GM23338 (cell line): ENCODE data around the gene BICC1. TPM values are rescaled to one million over a fixed set of nuclear protein-coding genes. Genes with fewer than 3 reads are reported as not detected.

Experiments
- ATAC-seq: fragments of 200-7000 bp; cut with Tn5 transposase; 3 replicates; pipeline ENCODE4 v1.9.1; 2020
- DNase-seq: peaks from one replicate; pipeline ENCODE4 v3.0.0-alpha.2; 2015; ENCODE audit warnings: low spot score
- H2AFZ ChIP-seq: fragments of 200-600 bp; sonication (generic); 2 replicates; pipeline ENCODE4 v1.8.0; 2016; ENCODE audit warnings: antibody characterized with exemption, mild to moderate bottlenecking, moderate library complexity
- H3F3A ChIP-seq: fragments of 200-600 bp; sonication (generic); replicated peaks from 2 replicates; pipeline ENCODE4 v1.8.0; 2017; ENCODE audit warnings: antibody characterized with exemption, mixed run types, low read depth
- H3K27ac ChIP-seq: fragments of 200-600 bp; sonication (generic); 2 replicates; pipeline ENCODE4 v1.6.1; 2016; ENCODE audit warnings: low read depth
- H3K27me3 ChIP-seq: fragments of 200-600 bp; sonication (generic); 2 replicates; pipeline ENCODE4 v1.8.0; 2016; ENCODE audit warnings: mild to moderate bottlenecking, mixed run types, moderate library complexity; ENCODE audit not compliant: insufficient read depth
- H3K36me3 ChIP-seq: fragments of 200-600 bp; sonication (generic); 2 replicates; pipeline ENCODE4 v1.8.0; 2016; ENCODE audit warnings: mild to moderate bottlenecking; ENCODE audit not compliant: insufficient read depth
- H3K4me1 ChIP-seq: fragments of 200-600 bp; sonication (generic); 2 replicates; pipeline ENCODE4 v1.8.0; 2016; ENCODE audit warnings: mild to moderate bottlenecking, moderate library complexity; ENCODE audit not compliant: insufficient read depth
- H3K4me2 ChIP-seq: fragments of 200-600 bp; sonication (generic); 2 replicates; pipeline ENCODE4 v1.7.1; 2017; ENCODE audit warnings: mixed run types
- H3K4me3 ChIP-seq: fragments of 200-600 bp; sonication (generic); 2 replicates; pipeline ENCODE4 v1.6.1; 2016; ENCODE audit warnings: mixed run types
- H3K79me2 ChIP-seq: fragments of 200-600 bp; sonication (generic); replicated peaks from 2 replicates; pipeline ENCODE4 v1.8.0; 2017; ENCODE audit warnings: mild to moderate bottlenecking; ENCODE audit not compliant: insufficient read depth
- H3K9me2 ChIP-seq: fragments of 200-600 bp; sonication (generic); 2 replicates; pipeline ENCODE4 v1.8.0; 2017; ENCODE audit not compliant: insufficient read depth
- H4K20me1 ChIP-seq: fragments of 200-600 bp; sonication (generic); replicated peaks from 2 replicates; pipeline ENCODE4 v1.8.0; 2017; ENCODE audit warnings: mild to moderate bottlenecking; ENCODE audit not compliant: insufficient read depth
- H3K27ac Mint-ChIP-seq: 2 replicates; pipeline ENCODE4 v1.8.0; 2020; ENCODE audit warnings: inconsistent platforms, mild to moderate bottlenecking, moderate library complexity, mixed read lengths
- H3K27me3 Mint-ChIP-seq: 3 replicates; pipeline ENCODE4 v1.8.0; 2022; ENCODE audit warnings: low read depth, mild to moderate bottlenecking, moderate library complexity, mixed read lengths, inconsistent platforms; ENCODE audit not compliant: insufficient read depth, poor library complexity
- H3K36me3 Mint-ChIP-seq: 3 replicates; pipeline ENCODE4 v1.8.0; 2021; ENCODE audit warnings: low read depth, mild to moderate bottlenecking, inconsistent platforms, moderate library complexity, mixed read lengths
- H3K4me1 Mint-ChIP-seq: 3 replicates; pipeline ENCODE4 v1.8.0; 2020; ENCODE audit warnings: mild to moderate bottlenecking, inconsistent platforms, mixed read lengths
- H3K4me3 Mint-ChIP-seq: 3 replicates; pipeline ENCODE4 v1.8.0; 2021; ENCODE audit warnings: moderate library complexity, mild to moderate bottlenecking, inconsistent platforms, mixed read lengths
- H3K9me3 Mint-ChIP-seq: 3 replicates; pipeline ENCODE4 v1.8.0; 2020; ENCODE audit warnings: moderate library complexity, mild to moderate bottlenecking, inconsistent platforms, mixed read lengths
- JUNB ChIP-seq: IDR thresholded peaks from one replicate; pipeline ENCODE4 v1.6.1; 2016; ENCODE audit warnings: antibody characterized with exemption; ENCODE audit not compliant: unreplicated experiment
- STAT1 ChIP-seq: IDR thresholded peaks from one replicate; pipeline ENCODE4 v1.6.1; 2016; ENCODE audit warnings: antibody characterized with exemption; ENCODE audit not compliant: unreplicated experiment
- polyA plus RNA-seq: library from polyadenylated mRNA; unstranded; fragments of >200 nt; fragmentation: Nextera tagmentation; extraction: Ambion mirVana; gene quantifications from 2 replicates; pipeline ENCODE4 v1.2.1, GENCODE V29; 2016
- total RNA-seq: library from RNA; depleted of rRNA; stranded (reverse); fragments of >200 nt; shearing (Covaris generic); gene quantifications from 2 replicates; pipeline ENCODE4 v1.2.3, GENCODE V29; 2014
- TF ChIP-seq, protein P1 (sequence below), 2 experiments: fragments of 200-600 bp in 1 of 2; sonication (generic) in 1 of 2; conservative IDR thresholded peaks; 2 replicates each; pipeline versions ENCODE4 v1.5.1 to v1.6.1; 2016 to 2017; ENCODE audit warnings: antibody characterized with exemption in 2 of 2, low read depth in 2 of 2, mild to moderate bottlenecking in 2 of 2, moderate library complexity in 1 of 2
- TF ChIP-seq, protein P2 (sequence below): IDR thresholded peaks from one replicate; pipeline ENCODE4 v1.6.1; 2018; ENCODE audit warnings: antibody characterized with exemption; ENCODE audit not compliant: unreplicated experiment

BICC1 gene
- total and polyA plus RNA-seq, 2 experiments from 2014 or later, result 1.3 to 2.2 TPM

- TF ChIP-seq, protein P1, sequence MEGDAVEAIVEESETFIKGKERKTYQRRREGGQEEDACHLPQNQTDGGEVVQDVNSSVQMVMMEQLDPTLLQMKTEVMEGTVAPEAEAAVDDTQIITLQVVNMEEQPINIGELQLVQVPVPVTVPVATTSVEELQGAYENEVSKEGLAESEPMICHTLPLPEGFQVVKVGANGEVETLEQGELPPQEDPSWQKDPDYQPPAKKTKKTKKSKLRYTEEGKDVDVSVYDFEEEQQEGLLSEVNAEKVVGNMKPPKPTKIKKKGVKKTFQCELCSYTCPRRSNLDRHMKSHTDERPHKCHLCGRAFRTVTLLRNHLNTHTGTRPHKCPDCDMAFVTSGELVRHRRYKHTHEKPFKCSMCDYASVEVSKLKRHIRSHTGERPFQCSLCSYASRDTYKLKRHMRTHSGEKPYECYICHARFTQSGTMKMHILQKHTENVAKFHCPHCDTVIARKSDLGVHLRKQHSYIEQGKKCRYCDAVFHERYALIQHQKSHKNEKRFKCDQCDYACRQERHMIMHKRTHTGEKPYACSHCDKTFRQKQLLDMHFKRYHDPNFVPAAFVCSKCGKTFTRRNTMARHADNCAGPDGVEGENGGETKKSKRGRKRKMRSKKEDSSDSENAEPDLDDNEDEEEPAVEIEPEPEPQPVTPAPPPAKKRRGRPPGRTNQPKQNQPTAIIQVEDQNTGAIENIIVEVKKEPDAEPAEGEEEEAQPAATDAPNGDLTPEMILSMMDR (conservative IDR thresholded peaks at IDR 0.05; ENCODE audit: low read depth in 2 of 2), result no peak
Observed at GRCh38 chr10:58775960-58776567, 263.4 kb downstream of the BICC1 start (continued).

- Histone ChIP-seq H3F3A (no peaks in the 10 kb centered on the region), H3K4me2 (no peak overlapping the region), H3K4me3 (no peak overlapping the region), H4K20me1 (no peaks in the 10 kb centered on the region), H3K4me1 (no peaks in the 10 kb centered on the region), H3K27ac (no peak overlapping the region), H3K27me3 (no peaks in the 10 kb centered on the region), H3K79me2 (no peaks in the 10 kb centered on the region), H3K36me3 (no peaks in the 10 kb centered on the region), H3K9me2 (no peaks in the 10 kb centered on the region), H2AFZ (no peak overlapping the region)
- H3K4me3 Mint-ChIP-seq, result no peak overlapping the region
- TF ChIP-seq, protein P2, sequence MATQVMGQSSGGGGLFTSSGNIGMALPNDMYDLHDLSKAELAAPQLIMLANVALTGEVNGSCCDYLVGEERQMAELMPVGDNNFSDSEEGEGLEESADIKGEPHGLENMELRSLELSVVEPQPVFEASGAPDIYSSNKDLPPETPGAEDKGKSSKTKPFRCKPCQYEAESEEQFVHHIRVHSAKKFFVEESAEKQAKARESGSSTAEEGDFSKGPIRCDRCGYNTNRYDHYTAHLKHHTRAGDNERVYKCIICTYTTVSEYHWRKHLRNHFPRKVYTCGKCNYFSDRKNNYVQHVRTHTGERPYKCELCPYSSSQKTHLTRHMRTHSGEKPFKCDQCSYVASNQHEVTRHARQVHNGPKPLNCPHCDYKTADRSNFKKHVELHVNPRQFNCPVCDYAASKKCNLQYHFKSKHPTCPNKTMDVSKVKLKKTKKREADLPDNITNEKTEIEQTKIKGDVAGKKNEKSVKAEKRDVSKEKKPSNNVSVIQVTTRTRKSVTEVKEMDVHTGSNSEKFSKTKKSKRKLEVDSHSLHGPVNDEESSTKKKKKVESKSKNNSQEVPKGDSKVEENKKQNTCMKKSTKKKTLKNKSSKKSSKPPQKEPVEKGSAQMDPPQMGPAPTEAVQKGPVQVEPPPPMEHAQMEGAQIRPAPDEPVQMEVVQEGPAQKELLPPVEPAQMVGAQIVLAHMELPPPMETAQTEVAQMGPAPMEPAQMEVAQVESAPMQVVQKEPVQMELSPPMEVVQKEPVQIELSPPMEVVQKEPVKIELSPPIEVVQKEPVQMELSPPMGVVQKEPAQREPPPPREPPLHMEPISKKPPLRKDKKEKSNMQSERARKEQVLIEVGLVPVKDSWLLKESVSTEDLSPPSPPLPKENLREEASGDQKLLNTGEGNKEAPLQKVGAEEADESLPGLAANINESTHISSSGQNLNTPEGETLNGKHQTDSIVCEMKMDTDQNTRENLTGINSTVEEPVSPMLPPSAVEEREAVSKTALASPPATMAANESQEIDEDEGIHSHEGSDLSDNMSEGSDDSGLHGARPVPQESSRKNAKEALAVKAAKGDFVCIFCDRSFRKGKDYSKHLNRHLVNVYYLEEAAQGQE, result no peak
- TF ChIP-seq, protein P1 (conservative IDR thresholded peaks at IDR 0.05; ENCODE audit: low read depth in 2 of 2), result no peak
- no peak for TF ChIP-seq JUNB
- TF ChIP-seq STAT1, result no peak
- H3K27me3 Mint-ChIP-seq, result no peaks in the 10 kb centered on the region
- H3K36me3 Mint-ChIP-seq, result no peaks in the 10 kb centered on the region
- ATAC-seq, result no peak
- no peak for DNase-seq
- H3K27ac Mint-ChIP-seq, result no peak overlapping the region
- no peaks in the 10 kb centered on the region for H3K9me3 Mint-ChIP-seq
- peaks cover 2% of the 10 kb centered on the region; the same call in 2 of the 3 replicates for H3K4me1 Mint-ChIP-seq
Observed at GRCh38 chr10:58776568-58777318, 264.1 kb downstream of the BICC1 start.
